ENCODE results near the gene MINPP1. TPM values are rescaled to one million over a fixed set of nuclear protein-coding genes. Genes with fewer than 3 reads are reported as not detected.
A peak's percentile ranks its signal among the peaks of the same experiment; 100 is the strongest.
"Not testable (repeated sequence)": the region's sequence is repeated elsewhere in the genome, so short reads cannot be mapped to it uniquely, and the experiment has no call there.

MINPP1 gene
- total RNA-seq, 1 donor from 2014 or later: 12.5 TPM

GRCh38 chr10:87590705-87591588 lies 86.3 kb downstream of the MINPP1 start:
- no peaks in the 10 kb centered on the region for H3K27me3 ChIP-seq
- DNase-seq (ENCODE audit: extremely low spot score in 2 of 2): no peak
- intact Hi-C loops (cut with DNase I): no loop called here
- H3K36me3 ChIP-seq: no peaks in the 10 kb centered on the region
- no peak overlapping the region for H3K27ac ChIP-seq
- no peaks in the 10 kb centered on the region for H3K4me1 ChIP-seq
- TF ChIP-seq, protein P1, sequence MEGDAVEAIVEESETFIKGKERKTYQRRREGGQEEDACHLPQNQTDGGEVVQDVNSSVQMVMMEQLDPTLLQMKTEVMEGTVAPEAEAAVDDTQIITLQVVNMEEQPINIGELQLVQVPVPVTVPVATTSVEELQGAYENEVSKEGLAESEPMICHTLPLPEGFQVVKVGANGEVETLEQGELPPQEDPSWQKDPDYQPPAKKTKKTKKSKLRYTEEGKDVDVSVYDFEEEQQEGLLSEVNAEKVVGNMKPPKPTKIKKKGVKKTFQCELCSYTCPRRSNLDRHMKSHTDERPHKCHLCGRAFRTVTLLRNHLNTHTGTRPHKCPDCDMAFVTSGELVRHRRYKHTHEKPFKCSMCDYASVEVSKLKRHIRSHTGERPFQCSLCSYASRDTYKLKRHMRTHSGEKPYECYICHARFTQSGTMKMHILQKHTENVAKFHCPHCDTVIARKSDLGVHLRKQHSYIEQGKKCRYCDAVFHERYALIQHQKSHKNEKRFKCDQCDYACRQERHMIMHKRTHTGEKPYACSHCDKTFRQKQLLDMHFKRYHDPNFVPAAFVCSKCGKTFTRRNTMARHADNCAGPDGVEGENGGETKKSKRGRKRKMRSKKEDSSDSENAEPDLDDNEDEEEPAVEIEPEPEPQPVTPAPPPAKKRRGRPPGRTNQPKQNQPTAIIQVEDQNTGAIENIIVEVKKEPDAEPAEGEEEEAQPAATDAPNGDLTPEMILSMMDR (IDR thresholded peaks at IDR 0.05): no peak
- TF ChIP-seq POLR2AphosphoS5 (IDR thresholded peaks at IDR 0.05; ENCODE audit: insufficient read depth in 1 of 2, low read depth in 1 of 2) (no peak), POLR2A (IDR thresholded peaks at IDR 0.05) (no peak)
- no peaks in the 10 kb centered on the region for H3K9me3 ChIP-seq
- H3K4me3 ChIP-seq: no peak overlapping the region

DNA sequence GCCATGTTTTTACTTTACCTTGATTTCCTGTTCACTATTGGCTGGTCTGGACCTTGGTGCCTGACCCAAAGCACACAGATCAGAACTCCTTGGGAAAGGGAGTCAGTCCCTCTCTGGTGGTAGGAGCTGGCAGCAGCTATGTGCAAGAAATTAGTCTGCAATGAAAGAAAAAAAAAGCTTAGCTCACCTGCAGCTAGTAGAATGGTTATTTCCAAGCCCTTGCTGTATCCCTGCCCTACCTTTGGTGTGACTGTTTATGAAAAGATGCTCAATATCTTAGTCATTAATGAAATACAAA lies 86.8 kb downstream of the MINPP1 start:
- intact Hi-C loops (cut with DNase I): no loop called here
- no peak for DNase-seq (ENCODE audit: extremely low spot score in 2 of 2)
- Histone ChIP-seq H3K36me3 (no peaks in the 10 kb centered on the region), H3K9me3 (no peaks in the 10 kb centered on the region), H3K27me3 (no peaks in the 10 kb centered on the region), H3K4me1 (no peaks in the 10 kb centered on the region), H3K27ac (no peak overlapping the region), H3K4me3 (no peak overlapping the region)
- no peak for TF ChIP-seq POLR2A (IDR thresholded peaks at IDR 0.05)
- TF ChIP-seq POLR2AphosphoS5 (IDR thresholded peaks at IDR 0.05; ENCODE audit: insufficient read depth in 1 of 2, low read depth in 1 of 2): no peak
- TF ChIP-seq, protein P1 (IDR thresholded peaks at IDR 0.05): no peak

DNA sequence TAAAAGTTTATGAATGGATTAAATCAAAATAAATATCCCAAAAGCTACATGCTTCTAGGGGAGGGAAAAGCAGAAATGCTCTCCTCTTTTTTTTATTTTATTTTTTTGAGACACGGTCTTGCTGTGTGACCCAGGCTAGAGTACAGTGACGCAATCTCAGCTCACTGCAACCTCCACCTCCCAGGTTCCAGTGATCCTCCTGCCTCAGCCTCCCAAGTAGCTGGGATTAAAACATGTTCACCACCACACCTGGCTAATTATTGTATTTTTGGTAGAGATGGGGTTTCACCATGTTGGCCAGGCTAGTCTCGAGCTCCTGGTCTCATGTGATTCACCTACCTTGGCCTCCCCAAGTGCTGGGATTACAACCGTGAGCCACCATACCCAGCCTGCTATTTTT lies 88.2 kb downstream of the MINPP1 start:
- H3K36me3 ChIP-seq; H3K4me3 ChIP-seq; intact Hi-C loops (cut with DNase I); DNase-seq (ENCODE audit: extremely low spot score in 2 of 2); H3K4me1 ChIP-seq; H3K9me3 ChIP-seq; H3K27me3 ChIP-seq: not testable (repeated sequence)
- peak overlapping the region; percentile 24 for H3K27ac ChIP-seq

GRCh38 chr10:87593702-87594101 lies 89.0 kb downstream of the MINPP1 start:
- Histone ChIP-seq H3K36me3 (no peaks in the 10 kb centered on the region), H3K9me3 (no peaks in the 10 kb centered on the region), H3K4me1 (no peaks in the 10 kb centered on the region), H3K4me3 (no peak overlapping the region), H3K27me3 (no peaks in the 10 kb centered on the region), H3K27ac (peak overlapping the region; percentile 24)
- DNase-seq (ENCODE audit: extremely low spot score in 2 of 2): no peak
- peak; percentile 17 to 44 for TF ChIP-seq POLR2AphosphoS5 (IDR thresholded peaks at IDR 0.05; ENCODE audit: insufficient read depth in 1 of 2, low read depth in 1 of 2)
- TF ChIP-seq POLR2A (IDR thresholded peaks at IDR 0.05): no peak
- TF ChIP-seq, protein P1 (IDR thresholded peaks at IDR 0.05): no peak
- intact Hi-C loops (cut with DNase I): no loop called here

DNA sequence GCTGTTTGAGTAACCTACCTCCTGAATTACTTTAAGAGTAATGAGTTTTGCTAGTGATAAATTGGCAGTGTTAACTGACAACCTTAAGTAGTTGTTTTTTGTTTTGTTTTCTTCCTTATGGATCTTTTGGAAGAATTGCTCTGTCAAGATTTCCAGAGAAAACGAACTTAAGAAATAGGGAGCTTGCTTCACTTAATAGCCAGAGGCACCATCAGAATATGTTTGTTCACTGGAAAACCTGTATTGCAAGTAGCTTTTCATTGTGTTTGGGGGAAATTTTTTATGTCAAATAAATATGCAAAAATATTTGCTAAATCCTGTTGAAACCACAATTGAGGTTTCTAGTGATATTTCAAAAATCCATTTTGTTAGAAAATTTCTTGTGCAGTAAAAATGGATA lies 89.5 kb downstream of the MINPP1 start:
- H3K4me3 ChIP-seq: no peak overlapping the region
- no peak for TF ChIP-seq POLR2AphosphoS5 (IDR thresholded peaks at IDR 0.05; ENCODE audit: insufficient read depth in 1 of 2, low read depth in 1 of 2)
- TF ChIP-seq, protein P1 (IDR thresholded peaks at IDR 0.05): no peak
- TF ChIP-seq POLR2A (IDR thresholded peaks at IDR 0.05): no peak
- intact Hi-C loops (cut with DNase I): no loop called here
- H3K4me1 ChIP-seq: no peaks in the 10 kb centered on the region
- H3K27ac ChIP-seq: peak overlapping the region; percentile 3
- H3K36me3 ChIP-seq: no peaks in the 10 kb centered on the region
- no peaks in the 10 kb centered on the region for H3K27me3 ChIP-seq
- DNase-seq (ENCODE audit: extremely low spot score in 2 of 2): no peak
- no peaks in the 10 kb centered on the region for H3K9me3 ChIP-seq

All from vagina (tissue), 2 donors.